Suprapubic skin (tissue), 4 donors: Measurements from ENCODE around the gene FAM217B.

Experiments used
- CTCF ChIP-seq, 2 donors: fragments of 200-600 bp in 1 of 2; fragments of 450-650 bp in 1 of 2; sonication (generic) in 1 of 2; IDR thresholded peaks; one replicate each; pipeline ENCODE4 v1.5.1; 2016 to 2019; ENCODE audit warnings: antibody characterized with exemption in 2 of 2, mild to moderate bottlenecking in 1 of 2, moderate library complexity in 1 of 2
- EP300 ChIP-seq: sonication (generic); formaldehyde crosslinking; IDR thresholded peaks from one replicate; pipeline ENCODE4 v1.6.1; 2017; ENCODE audit warnings: antibody characterized with exemption
- POLR2A ChIP-seq, 2 donors: fragments of 450-650 bp; IDR thresholded peaks; one replicate each; pipeline ENCODE4 v1.6.1; 2017; ENCODE audit warnings: antibody characterized with exemption in 2 of 2, mild to moderate bottlenecking in 2 of 2, moderate library complexity in 2 of 2
- POLR2AphosphoS5 ChIP-seq, 3 donors: sonication (generic); formaldehyde crosslinking; IDR thresholded peaks; one replicate each; pipeline ENCODE4 v1.6.1; 2017; ENCODE audit warnings: antibody characterized with exemption in 3 of 3

DNA sequence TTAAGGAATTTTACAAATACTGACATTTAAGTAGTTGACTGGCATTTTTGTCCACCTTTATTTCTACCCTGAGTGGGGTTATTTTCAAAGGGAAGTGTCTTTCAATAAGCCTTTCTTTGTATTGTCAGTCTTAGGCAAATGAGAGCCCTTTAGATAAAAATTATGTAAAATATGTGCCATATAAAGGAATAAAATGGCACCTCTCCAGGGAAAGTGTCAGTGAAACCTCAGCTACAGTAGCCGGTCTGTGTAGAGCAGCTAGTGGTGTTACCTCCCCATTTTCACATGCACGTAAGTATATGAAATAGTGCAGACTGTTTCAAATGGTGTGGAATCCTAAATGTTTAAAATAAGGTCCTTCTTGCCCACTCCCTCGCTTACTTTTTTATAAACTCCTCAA is 5.0 kb downstream of the FAM217B start:
- TF ChIP-seq CTCF (IDR thresholded peaks at IDR 0.05) = no peak
- TF ChIP-seq POLR2A (IDR thresholded peaks at IDR 0.05) = no peak
- no peak for TF ChIP-seq POLR2AphosphoS5 (IDR thresholded peaks at IDR 0.05)
- no peak for TF ChIP-seq EP300
